GM21786 (cell line): ENCODE data around the gene S100A10.

Experiments
- ATAC-seq: cut with Tn5 transposase; IDR thresholded peaks from one replicate; pipeline ENCODE4 v1.9.1; 2021; ENCODE audit not compliant: unreplicated experiment

The S100A10 gene

DNA sequence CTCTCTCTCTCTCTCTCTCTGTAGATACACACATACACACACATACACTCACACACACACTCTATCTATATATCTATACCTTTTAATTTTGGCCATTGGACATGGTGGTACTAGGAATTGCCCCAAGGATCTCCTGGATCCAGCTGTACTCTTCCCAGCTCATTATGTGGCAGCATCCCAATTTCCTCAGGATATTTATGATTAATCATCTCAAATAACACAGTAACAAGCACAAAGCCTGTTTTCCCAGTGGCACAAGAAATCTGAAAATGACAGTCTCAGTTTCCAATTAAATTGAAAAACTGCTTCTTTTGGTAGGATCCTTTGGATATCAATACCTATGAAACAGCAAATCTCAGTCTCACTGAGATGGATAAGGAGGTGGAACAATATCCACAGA, 27.6 kb downstream of the S100A10 start:
- no peak for ATAC-seq

DNA sequence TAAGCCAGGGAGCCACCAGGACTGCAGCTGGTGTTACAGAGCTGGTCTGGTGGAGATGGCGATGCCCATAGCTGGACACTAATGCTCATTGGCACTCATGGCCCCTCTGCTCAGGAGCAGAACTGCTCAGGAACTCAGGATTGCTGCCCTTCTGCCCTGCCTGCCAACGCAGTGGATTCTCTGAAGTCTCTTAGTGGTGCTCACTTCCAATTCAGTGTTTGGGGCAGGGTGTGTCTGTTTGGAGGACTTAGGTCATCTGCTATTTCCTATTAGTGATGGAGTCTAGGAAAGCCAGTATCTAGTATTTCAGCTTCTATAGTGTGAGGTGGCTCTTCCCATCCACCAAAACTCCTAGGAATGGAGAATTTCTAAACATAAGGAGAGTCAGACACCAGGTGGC, 29.1 kb downstream of the S100A10 start:
- no peak for ATAC-seq

DNA sequence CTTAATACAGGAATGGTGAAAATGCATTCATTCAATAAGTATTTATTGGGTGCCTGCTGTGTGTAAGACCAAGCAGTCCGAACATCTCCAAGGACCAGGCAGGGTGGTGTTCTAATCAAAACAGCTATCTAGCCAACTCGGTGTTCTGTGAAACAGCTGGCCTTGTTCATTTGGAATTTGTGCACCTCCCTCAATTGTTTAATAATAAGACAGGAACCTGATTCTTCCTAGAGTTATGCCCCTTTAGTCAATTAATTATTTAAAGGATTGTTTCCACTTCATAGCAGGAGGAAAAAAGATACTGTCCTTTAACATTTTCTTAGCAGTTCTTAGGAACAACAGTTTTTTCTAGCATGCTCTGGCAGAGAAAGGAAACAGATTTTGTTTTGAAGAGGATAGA, 30.4 kb downstream of the S100A10 start:
- ATAC-seq, result no peak

DNA sequence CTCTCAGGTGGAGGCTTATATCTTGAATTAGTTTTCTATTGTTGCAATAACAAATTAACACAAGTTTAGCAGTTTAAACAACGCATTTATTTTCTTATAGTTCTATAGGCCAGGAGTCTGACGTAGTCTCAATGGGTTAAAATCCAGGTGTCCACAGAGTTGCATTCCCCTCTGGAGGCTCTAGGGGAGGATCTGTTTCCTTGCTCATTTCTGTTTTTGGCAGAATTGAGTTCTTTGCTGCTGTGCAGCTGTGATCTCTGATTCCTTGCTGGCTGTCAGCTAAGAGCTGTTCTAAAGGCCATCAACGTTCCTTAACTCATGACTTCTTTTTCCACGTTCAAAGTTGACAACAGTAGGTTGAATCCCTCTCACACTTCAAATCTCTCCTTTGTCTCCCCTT, 31.8 kb downstream of the S100A10 start:
- ATAC-seq, result no peak

DNA sequence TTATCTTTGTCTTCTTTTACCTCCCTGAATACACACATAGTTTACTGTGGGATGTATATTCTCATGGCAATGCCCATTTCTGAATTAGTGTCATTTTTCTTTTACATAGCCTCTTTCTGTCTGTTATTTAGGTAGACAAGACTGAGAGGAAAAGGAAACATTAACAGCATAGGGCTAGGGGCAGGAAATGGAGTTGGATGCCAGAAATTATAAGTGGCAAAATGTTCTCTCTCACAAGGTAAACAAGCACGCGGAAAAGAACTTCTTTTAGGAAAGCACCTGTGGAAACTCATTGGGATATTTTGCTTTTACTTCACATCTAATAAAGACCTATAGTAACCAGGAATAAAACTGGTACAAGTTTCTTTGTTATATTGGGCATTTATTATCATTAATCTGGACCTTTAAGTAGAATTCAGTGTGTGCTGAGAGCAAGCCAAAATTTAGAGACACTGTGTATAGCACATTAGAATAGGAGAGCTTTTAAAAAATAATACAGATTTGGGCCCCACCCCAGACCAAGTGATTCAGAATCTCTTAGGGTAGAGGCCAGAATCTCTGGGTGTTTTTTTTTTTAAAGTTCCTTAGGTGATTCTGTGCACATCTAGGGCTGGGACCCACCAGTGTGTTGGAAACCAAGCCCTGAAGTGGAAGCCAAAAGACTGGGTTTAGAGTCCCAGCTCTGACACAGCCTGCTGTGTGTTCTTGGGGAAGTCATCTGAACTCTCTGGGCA, 32.7 kb downstream of the S100A10 start:
- no peak for ATAC-seq

DNA sequence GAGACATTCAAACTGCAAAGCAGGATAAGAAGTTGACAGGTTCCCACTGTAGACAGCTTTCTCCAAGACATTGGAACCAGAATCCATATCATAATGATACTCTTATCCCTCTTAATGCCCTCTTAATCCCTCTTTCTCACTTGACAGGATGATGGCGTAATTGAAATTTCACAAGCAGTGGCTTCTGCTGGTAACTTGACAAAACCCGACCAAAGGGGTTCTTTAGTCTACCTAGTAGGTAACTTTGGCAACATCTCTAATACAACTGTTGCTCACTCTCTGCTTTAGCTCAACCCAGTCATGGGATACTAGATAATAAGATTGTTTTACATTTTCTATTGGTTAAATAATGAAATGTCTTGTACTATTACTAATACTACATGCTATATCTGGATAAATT, 34.7 kb downstream of the S100A10 start:
- ATAC-seq, result no peak

DNA sequence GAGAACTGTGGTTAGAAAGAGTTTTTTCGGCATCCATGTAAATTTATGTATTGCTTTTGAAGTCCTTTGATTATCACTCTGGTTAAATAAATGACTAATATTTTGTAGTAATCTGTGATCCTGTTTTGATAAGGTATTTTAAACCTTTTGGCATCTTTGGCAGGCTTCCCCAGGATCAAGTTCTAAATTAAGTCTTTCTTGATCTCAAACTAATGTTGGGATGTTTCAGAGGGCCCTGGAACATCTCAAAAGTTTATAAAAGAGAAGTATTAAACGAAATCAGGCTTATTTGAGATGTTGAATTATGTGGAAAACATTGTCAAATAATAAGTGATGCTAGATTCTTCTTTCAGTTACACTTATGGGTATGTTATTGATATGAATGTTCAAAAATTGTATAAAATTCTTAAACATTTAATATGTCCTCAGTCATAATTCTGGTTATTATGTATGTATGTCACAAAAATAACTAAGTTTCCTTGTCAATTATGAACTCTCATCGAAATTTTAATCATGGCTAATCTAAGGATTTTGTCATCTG, 36.6 kb downstream of the S100A10 start:
- no peak for ATAC-seq

DNA sequence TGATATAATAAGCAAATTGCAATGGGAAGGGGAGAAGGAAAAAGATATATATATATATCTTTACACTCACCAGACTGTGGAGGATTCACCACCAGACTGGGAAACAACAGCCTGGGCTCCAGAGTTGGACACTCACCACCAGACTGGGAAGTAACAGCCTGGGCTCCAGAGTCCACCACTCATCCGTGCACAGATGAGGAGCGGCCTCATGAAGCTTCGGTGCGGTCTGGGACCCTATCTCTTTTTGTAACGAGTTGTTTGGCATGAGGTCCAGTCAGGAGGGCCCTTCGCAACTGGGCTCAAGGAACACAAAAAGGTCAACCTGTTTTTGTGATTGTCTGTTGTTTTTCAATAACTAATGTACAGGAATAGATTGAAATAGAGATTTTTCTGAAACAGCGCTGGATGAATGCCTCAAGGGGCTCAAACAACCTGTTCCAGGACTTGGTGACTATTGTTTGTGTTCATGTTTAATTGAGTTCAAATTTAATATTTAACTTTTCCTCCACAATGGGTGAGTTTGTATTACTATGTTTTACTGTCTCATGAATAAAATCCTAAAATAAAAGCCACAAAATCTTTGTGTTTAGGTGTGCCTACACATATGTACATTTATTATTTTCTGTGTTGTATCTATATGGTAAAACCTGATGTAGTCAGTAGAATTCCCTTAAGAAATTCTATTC, 40.1 kb downstream of the S100A10 start:
- ATAC-seq, result no peak

DNA sequence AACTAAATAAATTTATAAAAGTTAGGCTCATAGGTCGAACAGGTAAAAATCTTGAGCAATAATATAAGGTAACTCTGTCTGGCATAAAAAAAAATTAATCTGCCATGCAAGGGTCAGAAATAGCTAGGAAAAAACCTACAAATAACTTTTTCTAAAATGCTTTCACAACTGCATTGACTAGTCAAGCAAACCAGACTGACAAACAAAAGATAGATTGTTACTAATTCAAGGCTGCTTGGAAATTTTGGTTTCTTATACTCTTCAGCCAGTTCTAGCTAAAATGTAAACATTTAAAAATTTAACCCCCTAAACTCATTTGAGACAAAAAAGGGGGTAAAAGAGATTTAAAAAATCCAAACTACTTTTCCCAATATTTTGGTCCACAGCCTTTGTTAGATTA, 40.8 kb downstream of the S100A10 start:
- ATAC-seq, result no peak

DNA sequence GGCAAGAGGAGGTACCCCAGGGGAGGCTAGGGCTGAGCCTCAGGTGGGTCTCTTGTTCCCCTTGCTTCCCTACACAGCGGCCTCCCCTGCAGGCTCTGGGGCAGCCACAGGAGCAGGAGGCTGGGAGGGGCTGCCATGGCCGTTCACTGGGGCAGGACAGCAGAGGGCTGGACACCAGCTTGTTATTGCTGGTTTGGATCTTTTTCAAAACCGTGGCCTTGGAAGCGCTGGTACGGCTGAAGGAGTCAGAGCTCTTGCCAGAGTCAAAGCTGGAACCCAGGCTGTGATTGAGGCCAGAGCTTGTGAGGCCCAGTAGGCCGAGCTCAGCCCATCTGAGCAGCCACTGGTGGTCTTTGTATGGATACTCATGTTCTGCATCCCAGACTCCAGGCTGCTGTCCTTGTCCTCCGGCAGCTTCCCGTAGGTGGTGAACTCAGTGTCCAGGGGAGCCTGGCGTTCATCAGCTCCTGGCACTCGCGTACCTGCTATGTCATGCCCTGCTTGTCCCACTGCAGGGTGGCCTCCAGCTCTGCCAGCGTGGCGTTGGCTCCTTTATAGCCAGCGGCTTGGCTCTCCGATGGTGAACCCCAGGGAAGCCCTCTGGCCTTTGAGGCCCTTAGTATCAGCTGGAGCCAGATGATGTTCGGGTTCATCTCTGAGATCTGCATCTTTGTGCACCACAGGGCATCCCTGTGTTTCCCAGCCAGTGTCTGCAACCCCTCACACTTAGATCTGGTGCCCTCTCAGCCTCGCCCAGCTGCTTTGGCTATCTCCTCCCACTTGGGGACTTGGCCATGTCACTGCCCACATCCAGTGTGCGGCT, 44.1 kb downstream of the S100A10 start:
- no peak for ATAC-seq

DNA sequence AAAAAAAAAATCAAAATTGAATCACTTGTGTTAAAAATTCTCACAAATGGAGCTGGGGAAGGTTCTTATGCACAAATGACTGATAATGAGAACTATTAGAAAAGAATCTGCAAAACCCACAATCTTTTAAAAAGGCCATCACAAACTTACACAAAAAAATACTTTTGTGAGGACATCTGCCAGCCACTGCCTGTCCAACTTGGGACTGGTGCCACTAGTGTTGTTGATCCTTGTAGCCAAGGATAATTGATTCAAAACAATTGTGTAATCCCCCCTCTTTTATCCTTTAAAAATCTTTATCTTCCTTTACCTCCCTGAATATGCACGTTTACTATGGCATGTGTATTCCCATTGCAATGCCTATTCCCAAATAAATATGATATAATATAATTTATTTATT, 45.2 kb downstream of the S100A10 start:
- ATAC-seq, result no peak

DNA sequence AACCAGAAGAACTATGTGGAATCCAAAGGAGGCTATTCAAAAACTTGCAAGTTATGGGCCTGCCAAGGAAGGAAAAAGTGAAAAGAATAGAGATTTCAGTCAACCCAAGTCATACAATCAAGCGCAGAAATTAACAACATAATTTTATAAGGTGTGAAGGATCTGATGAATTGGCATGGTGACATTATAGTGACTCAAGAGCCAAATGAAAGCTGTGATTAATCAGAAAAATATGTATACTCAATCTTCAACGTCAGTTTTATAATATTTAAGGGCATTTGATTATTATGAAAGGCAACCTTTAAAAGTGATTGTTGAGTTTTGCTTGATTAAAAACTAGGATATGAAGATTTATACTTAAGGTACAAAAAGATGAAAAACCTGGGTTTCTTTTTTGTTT, 46.5 kb downstream of the S100A10 start:
- ATAC-seq, result no peak

DNA sequence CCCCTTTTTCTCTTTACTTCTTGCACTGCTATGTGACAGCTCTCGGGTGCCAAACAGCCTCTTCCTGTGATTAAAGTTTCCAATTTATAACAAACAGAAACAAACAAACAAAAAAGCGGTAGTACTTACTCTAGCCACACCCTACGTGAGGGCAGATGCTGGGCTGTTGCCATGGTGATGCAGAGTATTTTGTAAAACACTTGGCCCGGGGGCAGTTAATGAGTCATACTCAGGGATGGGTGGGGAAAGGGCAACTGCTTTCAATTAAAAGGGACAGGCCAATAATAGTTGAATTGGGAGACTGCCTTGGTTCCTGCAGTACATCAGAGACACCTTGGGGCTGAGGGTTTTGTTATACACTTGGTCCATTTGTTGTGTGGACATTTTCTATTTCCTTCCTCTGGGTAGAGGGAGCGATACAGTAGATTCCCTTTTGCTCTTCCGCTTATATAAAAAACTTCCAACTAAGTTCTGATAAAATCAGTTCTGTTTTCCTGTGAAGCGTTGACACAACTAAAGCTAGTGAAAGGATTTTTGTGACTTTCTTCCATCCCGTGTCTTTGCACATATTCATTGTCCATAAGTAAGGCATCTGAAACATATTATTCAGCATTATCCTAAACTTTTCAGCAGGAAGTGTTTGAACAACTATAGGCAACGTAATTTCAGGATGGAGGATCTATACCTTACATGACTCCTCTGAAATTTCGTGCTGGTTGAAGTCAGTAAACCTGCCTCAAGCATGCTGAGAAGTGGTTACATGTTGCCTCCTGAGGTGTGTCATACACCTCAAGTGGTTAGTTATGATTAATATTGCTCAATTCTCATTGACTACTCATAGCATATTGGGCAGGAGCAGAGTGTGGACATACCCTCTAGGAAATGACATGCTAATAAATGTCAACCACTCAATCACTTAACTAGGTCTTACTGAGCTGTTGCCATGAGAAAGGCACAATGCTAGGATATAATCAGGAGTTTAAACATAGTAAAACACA, 47.6 kb downstream of the S100A10 start:
- no peak for ATAC-seq

DNA sequence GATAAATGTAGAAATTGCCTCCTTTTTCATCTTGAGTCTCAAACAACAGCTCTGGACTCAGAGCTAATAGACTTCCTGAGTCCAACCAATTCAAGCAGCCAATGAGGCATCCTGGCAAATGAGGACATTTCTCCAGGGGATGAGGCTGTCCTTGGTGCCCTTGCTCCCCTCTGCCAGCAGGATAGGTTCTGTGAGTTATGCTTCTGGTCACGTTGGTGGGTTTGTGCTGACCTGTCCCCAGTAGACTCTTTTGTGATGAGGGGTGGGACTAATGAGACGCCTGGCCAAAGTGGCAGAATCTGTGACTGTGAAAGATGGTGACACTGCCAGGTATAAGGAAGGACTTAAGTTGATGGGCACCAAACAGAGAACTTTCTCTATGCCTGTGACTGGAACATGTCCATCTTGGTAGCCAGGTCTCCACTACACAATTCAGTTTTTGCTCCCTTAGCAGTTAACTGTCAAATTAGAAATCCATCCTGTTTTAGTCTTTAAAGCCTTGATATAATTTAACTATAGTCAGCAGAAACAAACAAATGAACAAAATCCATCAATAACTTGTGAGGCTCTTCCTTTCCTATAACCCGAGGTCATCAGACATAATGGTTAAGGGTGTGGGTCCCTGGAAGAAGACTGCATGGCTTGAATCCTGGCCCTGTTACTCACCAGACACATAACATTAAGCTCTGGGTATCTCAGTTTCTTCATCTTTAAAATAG, 48.6 kb downstream of the S100A10 start:
- ATAC-seq, result no peak

DNA sequence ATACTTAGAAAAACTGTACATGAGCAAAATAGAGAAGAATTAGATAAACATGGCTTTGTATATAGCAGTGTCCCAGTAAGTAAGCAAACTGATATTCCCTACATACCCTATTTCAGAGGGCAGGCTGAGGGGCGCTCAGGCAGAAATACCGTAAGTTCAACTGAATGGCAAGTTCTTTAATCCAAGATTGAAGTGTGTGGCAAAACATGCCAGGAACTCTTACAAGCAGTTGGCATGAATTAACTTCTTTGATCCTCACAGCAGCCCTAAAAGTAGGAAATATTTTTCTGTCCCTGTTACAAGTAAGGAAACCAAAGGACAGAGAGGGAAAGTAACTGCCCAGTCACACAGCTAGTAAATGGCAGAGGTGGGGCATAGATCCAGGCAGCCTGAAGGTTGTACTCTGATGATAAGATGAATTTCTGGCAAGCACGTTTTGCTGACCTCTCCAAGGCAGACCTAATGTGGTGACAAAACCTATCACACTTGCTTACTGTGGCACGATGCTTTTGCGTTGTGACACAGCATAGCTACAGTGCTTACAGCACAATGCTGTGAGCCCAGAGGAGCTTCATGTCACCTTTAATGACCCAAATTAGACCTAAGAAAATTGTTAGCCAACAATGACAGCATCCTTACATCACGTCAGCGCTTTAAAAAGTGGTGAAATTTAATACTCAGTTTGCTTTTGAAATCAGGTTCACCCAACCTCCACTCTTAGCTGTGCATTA, 49.4 kb downstream of the S100A10 start:
- ATAC-seq, result no peak

DNA sequence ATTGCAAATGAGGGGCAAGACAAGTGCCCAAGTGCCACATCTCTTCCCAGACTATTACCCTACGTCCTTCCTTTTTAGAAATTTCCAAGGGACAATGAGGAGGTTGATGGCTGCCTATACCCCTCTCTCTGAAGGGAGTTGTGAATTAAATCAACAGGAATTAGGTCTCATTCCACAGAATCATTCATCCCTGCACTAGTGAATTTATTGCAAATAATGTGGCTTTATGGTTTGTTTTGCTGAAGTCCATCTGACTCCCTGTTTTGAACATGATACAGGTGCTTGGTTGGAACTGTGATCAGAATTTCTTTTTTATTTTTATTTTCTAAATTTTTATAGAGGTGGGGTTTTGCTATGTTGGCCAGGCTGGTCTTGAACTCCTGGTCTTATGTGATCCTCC, 50.1 kb downstream of the S100A10 start:
- ATAC-seq, result no peak

DNA sequence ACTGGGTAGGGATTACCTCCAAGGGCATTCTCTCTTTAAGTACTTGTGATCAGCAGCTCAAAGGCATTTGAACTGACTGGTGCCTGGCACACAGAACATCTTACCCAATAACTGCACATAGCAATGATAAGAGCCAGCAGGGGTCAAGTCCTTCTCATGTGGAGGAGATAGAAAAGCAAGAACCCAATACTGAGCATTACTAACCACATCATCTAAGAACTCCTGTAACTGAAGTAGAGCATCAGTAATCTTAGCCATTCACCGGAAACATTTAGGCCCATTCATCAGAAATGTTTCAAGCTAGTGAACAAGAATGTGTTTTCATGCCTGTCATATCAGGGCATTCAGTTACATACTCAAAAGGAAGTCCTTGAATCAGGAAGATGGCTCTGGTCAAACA, 50.8 kb downstream of the S100A10 start:
- ATAC-seq, result no peak

DNA sequence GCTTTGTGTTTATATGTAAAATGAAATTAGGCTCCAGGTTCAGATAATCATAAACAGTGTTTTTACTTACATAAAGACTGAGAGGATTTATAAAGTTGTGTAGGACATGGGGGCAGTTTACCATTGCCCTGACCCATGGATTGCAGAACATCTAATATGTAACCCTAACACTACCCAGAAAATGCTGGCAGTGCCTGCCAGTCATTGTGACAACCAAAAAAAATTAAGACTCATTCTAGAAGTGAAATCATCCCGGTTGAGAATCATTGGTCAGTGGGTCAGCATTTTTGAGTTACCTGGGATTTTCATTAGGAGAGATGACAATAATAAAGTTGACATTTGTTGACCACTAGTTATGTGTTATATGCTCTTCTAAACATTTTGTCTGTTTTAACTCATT, 53.1 kb downstream of the S100A10 start:
- ATAC-seq, result no peak

DNA sequence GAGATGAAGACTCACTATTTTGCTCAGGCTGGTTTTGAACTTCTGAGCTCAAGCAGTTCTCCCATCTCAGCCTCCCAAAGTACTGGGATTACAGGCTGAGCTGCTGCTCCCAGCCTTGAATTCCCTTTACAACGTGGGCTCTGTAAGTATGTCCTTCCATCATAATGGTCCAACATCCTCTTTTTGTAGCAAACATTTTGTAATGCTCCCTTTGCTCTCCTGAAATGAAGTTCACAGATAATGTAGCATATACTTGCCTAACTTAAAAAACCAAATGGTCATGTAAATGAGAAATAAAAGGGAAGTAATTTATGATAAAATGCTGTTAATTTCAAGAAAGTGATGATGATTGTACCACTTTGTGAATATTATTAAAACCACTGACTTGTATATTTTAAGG, 53.9 kb downstream of the S100A10 start:
- ATAC-seq, result no peak
